Measurements from ENCODE around the gene RNASE2. TPM values are rescaled to one million over a fixed set of nuclear protein-coding genes. Genes with fewer than 3 reads are reported as not detected.
A peak's percentile ranks its signal among the peaks of the same experiment; 100 is the strongest.

RNASE2 gene
- total RNA-seq, 4 donors from 2014 or later: 2.7 TPM; not detected in 3

DNA sequence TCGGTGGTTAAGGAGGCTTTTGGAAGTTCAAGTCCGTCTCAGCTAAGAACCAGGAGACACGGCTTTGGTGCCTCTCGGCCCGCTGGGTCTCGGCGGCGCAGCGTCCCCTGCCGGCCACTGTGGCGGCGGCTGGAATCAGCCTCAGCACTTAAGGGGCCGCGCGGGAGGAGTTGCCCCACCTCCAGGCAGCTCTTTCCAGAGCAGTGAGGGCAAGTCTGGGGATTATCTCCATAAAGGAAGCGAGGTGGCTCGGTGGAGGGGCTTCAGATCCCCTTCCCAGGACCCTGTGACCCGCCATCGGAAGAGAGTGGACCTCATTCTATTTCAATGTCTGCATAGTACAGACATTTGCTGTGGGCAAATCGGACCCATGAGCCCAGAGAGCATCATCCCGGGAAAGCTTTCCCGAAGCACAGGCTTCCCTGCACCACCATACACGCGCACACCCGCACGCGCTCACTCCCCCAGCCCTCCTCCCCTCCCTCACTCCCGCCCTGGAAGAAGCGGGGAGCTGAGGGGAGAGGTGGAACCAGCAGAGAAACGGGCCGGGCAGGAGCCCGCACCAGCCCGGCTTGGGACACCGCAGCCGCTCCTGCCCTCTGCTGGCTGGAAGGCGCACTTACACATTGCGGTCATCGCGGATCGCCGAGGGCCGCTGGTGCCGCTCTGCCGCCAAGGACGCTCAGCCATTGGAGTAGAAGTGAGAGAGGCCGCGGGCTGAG, 15.9 kb downstream of the RNASE2 start:
- peak; percentile 82 for DNase-seq
- Histone ChIP-seq H3K27me3 (no peaks in the 10 kb centered on the region), H3K4me3 (peak overlapping the region; percentile 33 to 55 (median 38)), H3K27ac (peak overlapping the region; percentile 62 to 86 (median 72)), H3K36me3 (no peaks in the 10 kb centered on the region), H3K9me3 (no peaks in the 10 kb centered on the region), H3K4me1 (peaks cover 0 to 5% (median 0%) of the 10 kb centered on the region in 4 donors)
- in situ Hi-C loops (cut with MboI; ENCODE audit: low pct_ligation_motif_present in 1 of 4, low pct_unique_long_range_greater_than_20kb in 1 of 4, low sequenced_read_pairs in 3 of 4) (loop anchor here in 1 of 4 donors (10.0 kb wide), 1 partner anchor 276 kb away; no protein-coding TSS in a partner anchor), intact Hi-C loops (cut with DNase I; ENCODE audit: low total_unique reads) (no loop called here)
- WGBS, 2 donors (ENCODE audit: low coverage in 1 of 2): 20 to 36% methylated on average over 1 to 36 of the region's 47 CpGs
- TF ChIP-seq CTCF (IDR thresholded peaks at IDR 0.05): peak; percentile 73 to 89 (median 79)
- TF ChIP-seq POLR2AphosphoS5 (IDR thresholded peaks at IDR 0.05): no peak

DNA sequence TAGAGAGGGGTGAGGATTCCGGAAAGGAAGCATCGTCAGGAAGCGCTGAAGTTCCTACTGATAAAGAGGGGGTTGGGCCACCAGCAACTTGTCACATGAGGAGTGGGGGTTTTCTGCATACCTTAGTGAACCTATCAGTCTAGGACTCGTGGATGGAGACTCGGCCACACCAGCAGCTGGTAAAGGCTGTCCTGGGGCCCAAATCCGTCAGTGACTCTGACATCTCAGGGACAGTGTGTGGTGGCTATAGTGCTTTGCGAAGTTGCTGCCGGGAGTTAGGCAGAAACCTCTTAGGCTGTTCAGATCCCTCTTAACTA, 16.4 kb downstream of the RNASE2 start:
- H3K4me3 ChIP-seq: peak overlapping the region in 2 of 4 donors; percentile 33 to 55
- no peaks in the 10 kb centered on the region for H3K9me3 ChIP-seq
- peak overlapping the region; percentile 62 to 86 (median 72) for H3K27ac ChIP-seq
- in situ Hi-C loops (cut with MboI; ENCODE audit: low pct_ligation_motif_present in 1 of 4, low pct_unique_long_range_greater_than_20kb in 1 of 4, low sequenced_read_pairs in 3 of 4) (loop anchor here in 1 of 4 donors (10.0 kb wide), 1 partner anchor 277 kb away; no protein-coding TSS in a partner anchor), intact Hi-C loops (cut with DNase I; ENCODE audit: low total_unique reads) (no loop called here)
- no peak for TF ChIP-seq EP300 (IDR thresholded peaks at IDR 0.05; ENCODE audit: low read depth)
- no peak for TF ChIP-seq POLR2AphosphoS5 (IDR thresholded peaks at IDR 0.05)
- no peak for TF ChIP-seq POLR2A (IDR thresholded peaks at IDR 0.05)
- no peak for TF ChIP-seq CTCF (IDR thresholded peaks at IDR 0.05)
- DNase-seq: no peak
- no peaks in the 10 kb centered on the region for H3K36me3 ChIP-seq
- WGBS, 2 donors (ENCODE audit: low coverage in 1 of 2): 23% methylated on average over 8 of the region's 8 CpGs; no CpG with 5 or more reads in 1 of the 2 donors
- H3K4me1 ChIP-seq: peaks cover 0 to 9% (median 0%) of the 10 kb centered on the region in 4 donors
- H3K27me3 ChIP-seq: no peaks in the 10 kb centered on the region

DNA sequence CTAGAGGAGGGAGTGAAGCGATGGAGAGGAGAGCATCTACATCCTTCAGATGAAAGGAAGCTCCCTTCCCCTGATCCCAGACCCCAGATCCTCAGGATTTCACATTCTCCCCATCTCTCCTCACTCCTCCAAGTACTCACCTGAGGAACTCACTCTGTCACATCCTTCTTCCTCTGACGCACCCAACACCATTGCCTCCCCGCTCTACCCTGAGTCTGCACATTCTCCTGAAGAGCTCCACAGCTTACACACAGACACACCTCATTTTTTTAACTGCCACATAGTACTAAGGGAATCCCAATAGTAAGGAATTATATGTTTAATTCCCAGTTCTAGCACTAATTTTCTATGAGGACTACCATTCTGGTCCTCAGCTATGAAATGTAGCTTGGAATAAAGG, 18.2 kb downstream of the RNASE2 start:
- no peak for DNase-seq
- Histone ChIP-seq H3K4me1 (peaks cover 0 to 9% (median 0%) of the 10 kb centered on the region in 4 donors), H3K27me3 (no peaks in the 10 kb centered on the region), H3K4me3 (no peak overlapping the region), H3K27ac (no peak overlapping the region), H3K9me3 (no peaks in the 10 kb centered on the region), H3K36me3 (no peaks in the 10 kb centered on the region)
- in situ Hi-C loops (cut with MboI; ENCODE audit: low pct_ligation_motif_present in 1 of 4, low pct_unique_long_range_greater_than_20kb in 1 of 4, low sequenced_read_pairs in 3 of 4) (loop anchor here in 1 of 4 donors (10.0 kb wide), 1 partner anchor 279 kb away; no protein-coding TSS in a partner anchor), intact Hi-C loops (cut with DNase I; ENCODE audit: low total_unique reads) (no loop called here)
- TF ChIP-seq EP300 (IDR thresholded peaks at IDR 0.05; ENCODE audit: low read depth) (no peak), POLR2A (IDR thresholded peaks at IDR 0.05) (no peak), CTCF (IDR thresholded peaks at IDR 0.05) (no peak), POLR2AphosphoS5 (IDR thresholded peaks at IDR 0.05) (no peak)
- WGBS, 2 donors (ENCODE audit: low coverage in 1 of 2): 86 to 92% methylated on average over 3 of the region's 3 CpGs

- DNase-seq: no peak
- TF ChIP-seq POLR2AphosphoS5 (IDR thresholded peaks at IDR 0.05) (no peak), CTCF (IDR thresholded peaks at IDR 0.05) (no peak), POLR2A (IDR thresholded peaks at IDR 0.05) (no peak), EP300 (IDR thresholded peaks at IDR 0.05; ENCODE audit: low read depth) (no peak)
- peaks cover 0 to 6% (median 0%) of the 10 kb centered on the region in 4 donors for H3K4me1 ChIP-seq
- no peaks in the 10 kb centered on the region for H3K36me3 ChIP-seq
- no peak overlapping the region for H3K4me3 ChIP-seq
- intact Hi-C loops (cut with DNase I; ENCODE audit: low total_unique reads) (no loop called here), in situ Hi-C loops (cut with MboI; ENCODE audit: low pct_ligation_motif_present in 1 of 4, low pct_unique_long_range_greater_than_20kb in 1 of 4, low sequenced_read_pairs in 3 of 4) (loop anchor here in 2 of 4 donors (10.0 to 25.0 kb wide), 2 partner anchors 281 to 289 kb away; partner anchors contain the start of genes ANG (in 1 of the 2) and RNASE4 (in 1 of the 2))
- no peaks in the 10 kb centered on the region for H3K27me3 ChIP-seq
- no peaks in the 10 kb centered on the region for H3K9me3 ChIP-seq
- no peak overlapping the region for H3K27ac ChIP-seq
- WGBS, 2 donors (ENCODE audit: low coverage in 1 of 2): 95% methylated on average over 1 of the region's 1 CpG; no CpG with 5 or more reads in 1 of the 2 donors
These were observed 21.0 kb downstream of the RNASE2 start for GRCh38 chr14:20976291-20976690.
